GM12878 (cell line): ENCODE measurements around the gene ZMIZ1. TPM values are rescaled to one million over a fixed set of nuclear protein-coding genes. Genes with fewer than 3 reads are reported as not detected.

ENCODE experiments used
- ATAC-seq: fragments of 200-7000 bp; cut with Tn5 transposase; 3 replicates; pipeline ENCODE4 v1.9.1; 2020; ENCODE audit warnings: mild to moderate bottlenecking, moderate library complexity
- BruUV-seq: library from RNA; stranded (reverse); fragments of 400-500 nt; replicated peaks from 2 replicates; lab custom pipeline; 2021; lab: Mats Ljungman, UMichigan
- CTCF ChIA-PET: fragments of 300-600 bp; sonication (Branson Sonifier 250); formaldehyde crosslinking; extraction: SDS; loops from one replicate; lab custom pipeline; 2021; ENCODE audit warnings: inconsistent platforms; lab: Yijun Ruan, JAX
- POLR2A ChIA-PET: fragments of 350-600 bp; formaldehyde crosslinking; extraction: SDS; loops from one replicate; lab custom pipeline; 2021; ENCODE audit warnings: inconsistent platforms; lab: Charles Lee
- RAD21 ChIA-PET: fragments of 300-600 bp; sonication (Branson Sonifier 250); formaldehyde crosslinking; loops from one replicate; lab custom pipeline; 2023; ENCODE audit warnings: antibody characterized with exemption; ENCODE audit not compliant: unreplicated experiment; lab: Charles Lee
- SMC1A ChIA-PET: fragments of 300-600 bp; sonication (Branson Sonifier 250); formaldehyde crosslinking; loops from one replicate; lab custom pipeline; 2023; ENCODE audit not compliant: unreplicated experiment, uncharacterized antibody; lab: Charles Lee
- DNase-seq: peaks from one replicate; pipeline ENCODE4 v3.0.0-alpha.2; 2011; ENCODE audit warnings: low read depth, low spot score
- FAIRE-seq: peaks from 3 replicates; lab custom pipeline; 2011; peaks lifted over from hg19 to GRCh38; lab: Jason Lieb, UNC
- H2AFZ ChIP-seq: 2 replicates; pipeline ENCODE4 v1.6.0; 2011; ENCODE audit warnings: low read depth, low read length, control low read depth; ENCODE audit not compliant: control insufficient read depth
- H3K27ac ChIP-seq: 2 replicates; pipeline ENCODE4 v1.5.1; 2011; ENCODE audit warnings: control low read depth; ENCODE audit not compliant: control insufficient read depth, insufficient read depth
- H3K27me3 ChIP-seq, 2 experiments: replicated peaks in 1 of 2; 2 replicates each; pipeline versions ENCODE4 v1.6.0 to v1.6.1; 2011; ENCODE audit warnings: low read length in 1 of 2; ENCODE audit not compliant: control insufficient read depth in 2 of 2, insufficient read depth in 2 of 2
- H3K36me3 ChIP-seq, 2 experiments: 2 replicates each; pipeline ENCODE4 v1.5.1; 2011; ENCODE audit warnings: low read length in 1 of 2; ENCODE audit not compliant: control insufficient read depth in 2 of 2, insufficient read depth in 2 of 2
- H3K4me1 ChIP-seq: 2 replicates; pipeline ENCODE4 v1.6.1; 2011; ENCODE audit warnings: mild to moderate bottlenecking, low read length, moderate library complexity, mixed read lengths; ENCODE audit not compliant: control insufficient read depth, insufficient read depth
- H3K4me2 ChIP-seq: 2 replicates; pipeline ENCODE4 v1.6.0; 2011; ENCODE audit warnings: control low read depth; ENCODE audit not compliant: control insufficient read depth, insufficient read depth
- H3K4me3 ChIP-seq: fragments of 200-600 bp; sonication (generic); 2 replicates; pipeline ENCODE4 v1.5.1; 2016
- H3K79me2 ChIP-seq: 2 replicates; pipeline ENCODE4 v1.6.0; 2011; ENCODE audit warnings: low read length; ENCODE audit not compliant: control insufficient read depth, insufficient read depth
- H3K9ac ChIP-seq: 2 replicates; pipeline ENCODE4 v1.8.0; 2011; ENCODE audit warnings: low read length, control low read depth, mixed read lengths; ENCODE audit not compliant: control insufficient read depth, insufficient read depth
- H3K9me3 ChIP-seq: replicated peaks from 3 replicates; pipeline ENCODE4 v1.5.1; 2011; ENCODE audit warnings: mild to moderate bottlenecking, low read length; ENCODE audit not compliant: control insufficient read depth, insufficient read depth
- H4K20me1 ChIP-seq: 2 replicates; pipeline ENCODE4 v1.6.0; 2011; ENCODE audit not compliant: control insufficient read depth, insufficient read depth
- CEBPZ ChIP-seq: fragments of 150-350 bp; IDR thresholded peaks from 2 replicates; pipeline ENCODE4 v1.6.1; 2016; ENCODE audit warnings: low read depth, low read length
- CREM ChIP-seq: IDR thresholded peaks from 2 replicates; pipeline ENCODE4 v1.6.1; 2014; ENCODE audit warnings: antibody characterized with exemption, low read depth
- E2F4 ChIP-seq: IDR thresholded peaks from 2 replicates; pipeline ENCODE4 v1.6.1; 2012; ENCODE audit warnings: low read depth, low read length, improper control_type of control experiment
- ESRRA ChIP-seq: IDR thresholded peaks from 2 replicates; pipeline ENCODE4 v1.6.1; 2012; ENCODE audit warnings: mild to moderate bottlenecking, low read length, improper control_type of control experiment
- IRF5 ChIP-seq: fragments of 450-650 bp; IDR thresholded peaks from 2 replicates; pipeline ENCODE4 v1.6.1; 2017; ENCODE audit warnings: borderline replicate concordance
- PRDM15 ChIP-seq: fragments of 450-650 bp; formaldehyde crosslinking; IDR thresholded peaks from 2 replicates; pipeline ENCODE4 v1.4.0; 2020; ENCODE audit warnings: mild to moderate bottlenecking, moderate library complexity
- RAD51 ChIP-seq: fragments of 450-650 bp; IDR thresholded peaks from 2 replicates; pipeline ENCODE4 v1.6.1; 2016; ENCODE audit warnings: moderate library complexity, mild to moderate bottlenecking, inconsistent platforms
- TAF1 ChIP-seq: IDR thresholded peaks from 2 replicates; pipeline ENCODE4 v1.6.1; 2011; ENCODE audit warnings: mild to moderate bottlenecking, low read depth, low read length, borderline replicate concordance
- YBX1 ChIP-seq: fragments of 450-650 bp; IDR thresholded peaks from 2 replicates; pipeline ENCODE4 v1.6.1; 2016; ENCODE audit warnings: antibody characterized with exemption
- ZBTB40 ChIP-seq: fragments of 450-650 bp; IDR thresholded peaks from 2 replicates; pipeline ENCODE4 v1.6.1; 2016; ENCODE audit warnings: mild to moderate bottlenecking, moderate library complexity, borderline replicate concordance
- WGBS: methylation state at CpG from one replicate; pipeline ENCODE4 v1.1.6; 2016; ENCODE audit warnings: low lambda C conversion rate; ENCODE audit not compliant: insufficient replicate concordance, insufficient coverage; ENCODE audit errors: missing lambda C conversion rate; 5-methylcytosine and 5-hydroxymethylcytosine counted together
- in situ Hi-C: fragments of 300-500 bp; cut with MboI; formaldehyde crosslinking; loops from 9 replicates; pipeline ENCODE4 v1.14.3; 2018; ENCODE audit warnings: mixed read lengths
- intact Hi-C: fragments of 100-400 bp; cut with micrococcal nuclease; formaldehyde crosslinking; loops from one replicate; pipeline ENCODE4 v1.14.2; 2022; ENCODE audit not compliant: unreplicated experiment
- polyA plus RNA-seq, 11 experiments: library from polyadenylated mRNA; depleted of rRNA in 4 of 11; unstranded in 6 of 11; stranded (reverse) in 5 of 11; fragments of >200 nt; fragmentation: Nextera tagmentation in 4 of 11; fragmentation: Illumina TruSeq in 1 of 11; extraction: Ambion mirVana in 4 of 11; extraction: Trizol in 1 of 11; gene quantifications; 1 replicate in 1 of 11; 2 replicates in 10 of 11; pipeline versions ENCODE4 v1.2.1 to v1.2.3, GENCODE V29; 2011 to 2016; ENCODE audit warnings: inconsistent platforms in 2 of 11, missing spikeins in 2 of 11, low read depth in 1 of 11
- total RNA-seq, 4 experiments: library from RNA; depleted of rRNA in 3 of 4; stranded (reverse); fragments of >200 nt in 3 of 4; fragmentation: Illumina TruSeq in 1 of 4; extraction: Trizol in 1 of 4; gene quantifications; 2 replicates each; pipeline versions ENCODE4 v1.2.1 to v1.2.3, GENCODE V29; 2013 to 2021

Gene ZMIZ1
- total and polyA plus RNA-seq, 10 of the 15 experiments (the other 5 are each of a cell fraction or from before 2014, with no cell fraction given) = 3.1 to 82.3 (median 14.9) TPM

- no peak overlapping the region for H3K27ac ChIP-seq
- H4K20me1 ChIP-seq = no peaks in the 10 kb centered on the region
- ATAC-seq (no peak), FAIRE-seq (no peak), DNase-seq (no peak)
- H2AFZ ChIP-seq = no peak overlapping the region
- no peaks in the 10 kb centered on the region for H3K27me3 ChIP-seq
- RAD21 ChIA-PET = no interaction called here
- no peaks in the 10 kb centered on the region for H3K9me3 ChIP-seq
- CTCF ChIA-PET = interaction anchor here (1.1 to 1.2 kb wide), 2 partner anchors 14 to 19 kb away, joined by 3 to 4 read pairs; no protein-coding TSS in a partner anchor
- no peak overlapping the region for H3K4me3 ChIP-seq
- in situ Hi-C loops (no loop called here), intact Hi-C loops (no loop called here)
- no peaks in the 10 kb centered on the region for H3K79me2 ChIP-seq
- no peaks in the 10 kb centered on the region for H3K4me1 ChIP-seq
- no peaks in the 10 kb centered on the region; a peak in 1 of 4 replicates for H3K36me3 ChIP-seq
- SMC1A ChIA-PET = no interaction called here
- POLR2A ChIA-PET = no interaction called here
- no TSS peak for BruUV-seq
- WGBS = 59% methylated on average over 10 of the region's 10 CpGs
- H3K9ac ChIP-seq = no peak overlapping the region
- no peak overlapping the region for H3K4me2 ChIP-seq
- no peak for TF ChIP-seq ESRRA
- TF ChIP-seq TAF1 = no peak
- no peak for TF ChIP-seq YBX1
- TF ChIP-seq CEBPZ = no peak
- no peak for TF ChIP-seq PRDM15 (CRISPR knock-in tag)
- TF ChIP-seq ZBTB40 = no peak
- TF ChIP-seq RAD51 = no peak
- no peak for TF ChIP-seq CREM
- no peak for TF ChIP-seq IRF5
- no peak for TF ChIP-seq E2F4
Observed at GRCh38 chr10:79209340-79209739, 140.6 kb downstream of the ZMIZ1 start.
